ENCODE results near the gene PPP1R14D.

The PPP1R14D gene

DNA sequence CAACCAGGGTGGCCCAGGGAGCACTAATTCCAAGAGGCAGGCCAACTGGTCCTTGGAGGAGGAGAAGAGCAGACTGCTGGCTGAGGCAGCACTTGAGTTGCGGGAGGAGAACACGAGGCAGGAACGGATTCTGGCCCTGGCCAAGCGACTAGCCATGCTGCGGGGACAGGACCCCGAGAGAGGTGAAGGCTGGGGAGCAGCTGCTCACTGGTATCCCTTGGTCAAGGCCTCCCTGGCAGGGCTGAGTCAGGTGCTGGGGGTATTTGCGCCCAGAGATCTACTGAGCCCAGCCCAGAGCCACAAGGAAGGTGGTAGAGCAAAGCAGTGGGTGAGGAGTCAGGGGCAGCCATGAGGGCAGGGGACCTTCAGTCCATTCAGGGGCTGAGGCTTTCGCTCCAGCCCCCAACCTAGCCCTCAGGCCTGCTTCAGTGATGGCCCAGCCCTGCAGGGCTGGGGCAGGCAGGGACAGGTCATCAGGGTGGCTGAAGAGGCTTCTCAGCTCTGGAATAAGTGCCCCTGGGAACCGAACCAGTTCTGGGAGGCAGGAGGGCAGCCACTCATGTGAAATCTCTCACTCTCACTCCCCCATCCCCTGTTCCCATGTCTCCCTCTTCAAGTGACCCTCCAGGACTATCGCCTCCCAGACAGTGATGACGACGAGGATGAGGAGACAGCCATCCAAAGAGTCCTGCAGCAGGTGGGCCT, 15.6 kb downstream of the PPP1R14D start:
- no peak overlapping the region for H3K9ac ChIP-seq (ENCODE audit: low read depth, low read length)
- WGBS: 94% methylated on average over 12 of the region's 12 CpGs

DNA sequence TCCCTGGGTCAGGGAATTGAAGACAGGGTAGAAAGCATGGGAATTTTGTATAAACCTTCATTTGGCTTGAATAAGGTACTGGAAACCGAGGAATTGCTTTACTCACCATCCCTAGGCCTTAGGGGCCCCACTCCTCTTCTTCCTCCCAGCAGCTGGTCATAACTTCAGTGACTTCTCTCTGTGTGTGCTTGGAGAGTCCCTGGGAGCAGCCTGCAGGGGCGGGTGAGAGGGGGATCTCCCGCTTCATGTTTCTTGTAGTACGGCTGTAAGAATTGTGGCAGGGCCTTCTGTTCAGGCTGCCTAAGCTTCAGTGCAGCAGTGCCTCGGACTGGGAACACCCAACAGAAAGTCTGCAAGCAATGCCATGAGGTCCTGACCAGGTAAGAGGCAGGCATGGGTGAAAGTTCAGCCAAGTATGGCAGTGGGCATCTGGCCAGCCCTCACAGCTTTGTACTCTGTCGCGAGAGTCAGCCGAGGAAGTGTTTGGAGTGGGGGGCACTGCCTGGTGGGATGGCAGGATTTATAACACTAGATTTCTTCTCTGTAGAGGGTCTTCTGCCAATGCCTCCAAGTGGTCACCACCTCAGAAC, 19.6 kb downstream of the PPP1R14D start:
- Histone ChIP-seq H3K36me3 (ENCODE audit: insufficient read depth, low read length) (peaks cover 13% of the 10 kb centered on the region; the same call in 1 of the 2 replicates), H3K27ac (ENCODE audit: low read depth, low read length) (no peak overlapping the region), H3K9ac (ENCODE audit: low read depth, low read length) (no peak overlapping the region), H3K4me3 (ENCODE audit: low read length) (no peak overlapping the region), H3K4me1 (ENCODE audit: insufficient read depth, low read length) (peaks cover 7% of the 10 kb centered on the region; the same call in 1 of the 2 replicates), H3K9me3 (ENCODE audit: insufficient read depth, low read depth, low read length) (no peaks in the 10 kb centered on the region), H3K27me3 (ENCODE audit: insufficient read depth, low read length) (no peaks in the 10 kb centered on the region)
- whole genome bisulfite sequencing: 85% methylated on average over 8 of the region's 8 CpGs

More for the DNA sequence above, 15.6 kb downstream of the PPP1R14D start:
- H3K4me1 ChIP-seq (ENCODE audit: insufficient read depth, low read length): 0 out of 2 replicates have a peak, but pooled peaks cover 2% of the 10 kb centered on the region
- peaks cover 20% of the 10 kb centered on the region for H3K36me3 ChIP-seq (ENCODE audit: insufficient read depth, low read length)
- no peaks in the 10 kb centered on the region for H3K27me3 ChIP-seq (ENCODE audit: insufficient read depth, low read length)
- no peak overlapping the region for H3K27ac ChIP-seq (ENCODE audit: low read depth, low read length)
- no peak overlapping the region for H3K4me3 ChIP-seq (ENCODE audit: low read length)
- no peaks in the 10 kb centered on the region for H3K9me3 ChIP-seq (ENCODE audit: insufficient read depth, low read depth, low read length)

DNA sequence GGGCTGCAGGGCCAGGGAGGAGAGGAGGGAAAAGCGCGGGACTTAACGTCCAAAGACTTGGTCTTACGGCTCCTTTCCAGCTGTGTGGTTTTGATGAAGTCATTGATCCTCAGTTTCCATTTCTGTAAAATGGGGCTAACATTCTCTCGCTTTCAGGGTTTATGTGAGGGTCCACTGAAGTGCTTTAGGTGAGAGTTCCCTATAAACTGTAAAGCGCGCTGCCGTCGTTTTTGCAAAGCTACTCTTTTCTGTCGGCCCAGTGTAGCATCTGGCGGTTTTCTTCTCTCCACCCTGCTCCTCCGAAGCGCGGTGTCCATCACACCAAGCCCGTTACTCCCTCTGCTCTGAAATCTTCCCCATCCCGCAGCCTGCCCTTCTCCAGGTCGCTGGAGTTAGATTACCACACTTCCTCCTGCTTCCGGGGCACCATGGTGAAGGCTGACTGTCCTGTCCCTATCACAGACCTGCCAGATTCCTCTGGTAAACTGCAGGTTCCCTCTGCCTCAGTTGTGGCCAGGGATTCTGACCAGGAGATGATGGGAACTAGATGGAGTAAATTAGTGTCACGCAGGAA, 20.5 kb downstream of the PPP1R14D start:
- 48% methylated on average over 19 of the region's 19 CpGs for WGBS
- Histone ChIP-seq H3K4me3 (ENCODE audit: low read length) (peak overlapping the region; percentile 94), H3K27me3 (ENCODE audit: insufficient read depth, low read length) (no peaks in the 10 kb centered on the region), H3K9me3 (ENCODE audit: insufficient read depth, low read depth, low read length) (no peaks in the 10 kb centered on the region), H3K36me3 (ENCODE audit: insufficient read depth, low read length) (peaks cover 7% of the 10 kb centered on the region; the same call in 1 of the 2 replicates), H3K27ac (ENCODE audit: low read depth, low read length) (no peak overlapping the region), H3K4me1 (ENCODE audit: insufficient read depth, low read length) (peaks cover 7% of the 10 kb centered on the region; the same call in 1 of the 2 replicates), H3K9ac (ENCODE audit: low read depth, low read length) (peak overlapping the region; percentile 51; the same call in 1 of the 2 replicates)

DNA sequence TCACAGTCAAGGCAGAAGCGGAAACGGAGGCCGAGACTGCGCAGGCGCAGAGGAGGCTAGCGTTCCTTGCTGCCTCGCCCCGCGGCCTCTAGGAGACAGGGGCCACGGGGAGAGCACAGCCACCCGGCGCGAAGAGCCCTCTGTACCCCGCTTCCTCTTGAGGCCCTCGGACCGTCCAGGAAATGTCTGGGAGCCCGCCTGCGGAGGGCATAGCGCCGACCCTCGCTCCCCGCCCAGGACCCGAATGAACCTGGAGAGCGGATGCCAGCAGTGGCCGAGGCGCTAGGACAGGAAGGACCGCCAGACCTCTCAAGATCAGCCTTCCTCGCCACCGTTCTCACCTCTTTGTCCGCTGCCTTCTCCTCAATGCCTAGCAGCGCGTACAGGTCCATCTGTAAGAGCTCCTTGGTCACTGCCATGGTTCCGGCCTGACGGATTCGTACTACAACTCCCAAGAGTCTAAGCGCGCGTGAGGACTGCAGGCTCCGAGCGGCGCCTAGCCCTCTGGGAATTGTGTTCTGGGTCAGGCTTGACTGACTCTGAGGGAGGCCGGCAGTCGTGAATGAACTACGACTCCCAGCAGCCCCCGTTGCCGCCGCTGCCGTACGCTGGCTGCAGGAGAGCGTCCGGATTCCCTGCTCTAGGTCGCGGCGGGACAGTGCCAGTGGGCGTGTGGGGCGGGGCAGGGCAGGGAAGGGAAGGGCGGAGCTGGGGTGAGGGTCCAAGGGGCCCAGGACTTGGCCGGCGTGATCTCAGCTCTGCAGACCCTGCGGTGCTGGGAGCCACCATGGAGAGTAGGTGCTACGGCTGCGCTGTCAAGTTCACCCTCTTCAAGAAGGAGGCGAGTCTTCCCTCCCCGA, 21.2 kb downstream of the PPP1R14D start, which contains the start of the genes DNAJC17 and ZFYVE19:
Gene DNAJC17 (minus strand): TSS at position 446 of the 860 bp plus-strand sequence. CDS start 27 bp downstream, at position 419.
Gene ZFYVE19 (plus strand): TSS at position 62 of the 860 bp plus-strand sequence. CDS start 501 bp downstream, at position 563.
- Histone ChIP-seq H3K9me3 (ENCODE audit: insufficient read depth, low read depth, low read length) (no peaks in the 10 kb centered on the region), H3K4me1 (ENCODE audit: insufficient read depth, low read length) (peaks cover 7% of the 10 kb centered on the region; the same call in 1 of the 2 replicates), H3K4me3 (ENCODE audit: low read length) (peak within 1 kb of the TSS; percentile 94), H3K36me3 (ENCODE audit: insufficient read depth, low read length) (0 out of 2 replicates have a peak, but pooled peaks cover 4% of the 10 kb centered on the region), H3K27me3 (ENCODE audit: insufficient read depth, low read length) (no peaks in the 10 kb centered on the region), H3K9ac (ENCODE audit: low read depth, low read length) (peak within 1 kb of the TSS; percentile 75), H3K27ac (ENCODE audit: low read depth, low read length) (peak within 1 kb of the TSS; percentile 28)
- under 1% methylated on average over 64 of the region's 64 CpGs for WGBS

DNA sequence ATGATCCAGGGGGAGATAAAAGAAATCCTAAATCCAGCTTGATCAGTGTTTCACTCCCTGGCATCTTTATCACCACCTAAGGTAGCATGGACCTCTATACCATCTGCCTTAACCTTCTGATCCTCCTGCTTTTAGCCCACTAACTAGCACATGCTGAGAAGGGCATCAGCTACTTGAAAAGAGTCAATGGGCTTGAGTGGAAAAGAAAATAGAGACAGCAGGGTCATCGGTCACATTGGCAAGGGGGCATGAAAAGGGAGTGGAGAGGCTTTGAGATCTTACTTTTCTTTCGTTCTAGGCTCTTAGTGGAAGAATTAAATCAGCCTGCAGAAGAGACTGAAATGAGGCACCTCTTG, 21.9 kb downstream of the PPP1R14D start:
- WGBS: 9% methylated on average over 2 of the region's 2 CpGs
- H3K4me3 ChIP-seq (ENCODE audit: low read length): peak overlapping the region; percentile 94
- H3K9ac ChIP-seq (ENCODE audit: low read depth, low read length): peak overlapping the region; percentile 75; the same call in 1 of the 2 replicates
- H3K36me3 ChIP-seq (ENCODE audit: insufficient read depth, low read length): 0 out of 2 replicates have a peak, but pooled peaks cover 4% of the 10 kb centered on the region
- peaks cover 7% of the 10 kb centered on the region; the same call in 1 of the 2 replicates for H3K4me1 ChIP-seq (ENCODE audit: insufficient read depth, low read length)
- no peaks in the 10 kb centered on the region for H3K27me3 ChIP-seq (ENCODE audit: insufficient read depth, low read length)
- H3K9me3 ChIP-seq (ENCODE audit: insufficient read depth, low read depth, low read length): no peaks in the 10 kb centered on the region
- no peak overlapping the region for H3K27ac ChIP-seq (ENCODE audit: low read depth, low read length)

DNA sequence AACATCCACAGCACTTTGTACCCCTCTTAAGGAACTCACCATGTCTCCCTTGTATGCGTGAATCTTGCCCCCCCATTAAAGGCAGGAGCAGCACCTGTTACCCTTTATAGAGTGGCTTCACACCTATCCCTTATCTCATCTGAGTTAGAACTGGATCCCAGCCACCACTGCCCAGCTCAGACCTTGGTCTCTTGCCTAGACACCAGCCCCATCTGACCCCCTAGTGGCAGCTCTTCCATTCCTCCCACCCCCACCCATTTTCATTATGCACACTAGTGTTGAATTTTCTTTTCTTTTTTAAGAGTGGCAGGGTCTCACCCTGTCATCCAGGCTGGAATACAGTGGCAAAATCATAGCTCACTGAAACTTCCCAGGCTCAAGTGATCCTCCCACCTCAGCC, 24.8 kb downstream of the PPP1R14D start:
- Histone ChIP-seq H3K36me3 (ENCODE audit: insufficient read depth, low read length) (no peaks in the 10 kb centered on the region), H3K27me3 (ENCODE audit: insufficient read depth, low read length) (no peaks in the 10 kb centered on the region), H3K9ac (ENCODE audit: low read depth, low read length) (no peak overlapping the region), H3K27ac (ENCODE audit: low read depth, low read length) (no peak overlapping the region), H3K4me1 (ENCODE audit: insufficient read depth, low read length) (peaks cover 13% of the 10 kb centered on the region), H3K4me3 (ENCODE audit: low read length) (no peak overlapping the region), H3K9me3 (ENCODE audit: insufficient read depth, low read depth, low read length) (no peaks in the 10 kb centered on the region)
- WGBS: 91% methylated on average over 1 of the region's 1 CpG

DNA sequence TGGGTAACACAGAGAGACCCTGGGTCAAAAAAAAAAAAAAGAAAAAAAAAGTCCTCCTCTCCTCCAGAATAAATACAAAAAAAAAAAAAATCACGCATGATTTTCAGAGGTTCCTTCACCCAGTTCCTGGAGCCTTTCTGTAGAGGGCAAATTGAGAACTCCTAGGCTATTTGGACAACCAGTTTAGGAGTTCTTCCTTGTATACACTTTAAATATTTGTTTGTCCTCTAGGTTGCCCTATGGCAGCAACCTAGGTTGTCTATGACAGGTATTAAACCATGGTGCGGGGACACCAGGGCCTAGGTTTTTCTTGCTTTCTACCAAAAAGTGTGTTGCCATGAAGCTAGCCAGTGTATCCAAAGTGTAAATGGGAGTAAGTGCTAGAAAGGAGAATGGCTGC, 25.4 kb downstream of the PPP1R14D start:
- H3K9me3 ChIP-seq (ENCODE audit: insufficient read depth, low read depth, low read length): no peaks in the 10 kb centered on the region
- peaks cover 12% of the 10 kb centered on the region for H3K4me1 ChIP-seq (ENCODE audit: insufficient read depth, low read length)
- no peaks in the 10 kb centered on the region for H3K36me3 ChIP-seq (ENCODE audit: insufficient read depth, low read length)
- no peaks in the 10 kb centered on the region for H3K27me3 ChIP-seq (ENCODE audit: insufficient read depth, low read length)
- no peak overlapping the region for H3K27ac ChIP-seq (ENCODE audit: low read depth, low read length)
- 94% methylated on average over 2 of the region's 2 CpGs for WGBS
- no peak overlapping the region for H3K4me3 ChIP-seq (ENCODE audit: low read length)
- no peak overlapping the region for H3K9ac ChIP-seq (ENCODE audit: low read depth, low read length)

DNA sequence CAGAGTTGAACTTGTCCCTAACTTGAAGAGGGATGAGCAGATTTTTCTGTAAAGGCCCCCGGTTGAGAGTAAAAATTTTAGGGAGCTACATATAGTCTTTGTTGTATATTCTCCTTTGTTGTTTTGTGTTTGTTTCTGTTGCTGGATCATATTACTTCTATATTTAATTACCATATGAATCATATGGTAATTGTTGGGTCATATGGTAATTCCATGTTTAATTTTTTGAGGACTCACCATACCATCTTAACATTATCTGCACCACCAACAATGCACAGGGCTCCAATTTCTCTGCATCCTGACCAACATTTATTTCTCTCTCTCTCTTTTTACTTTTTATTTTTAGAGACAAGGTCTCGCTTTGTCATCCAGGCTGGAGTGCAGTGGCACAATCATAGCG, 29.0 kb downstream of the PPP1R14D start:
- Histone ChIP-seq H3K4me1 (ENCODE audit: insufficient read depth, low read length) (peaks cover 17% of the 10 kb centered on the region), H3K27me3 (ENCODE audit: insufficient read depth, low read length) (no peaks in the 10 kb centered on the region), H3K9me3 (ENCODE audit: insufficient read depth, low read depth, low read length) (no peaks in the 10 kb centered on the region), H3K4me3 (ENCODE audit: low read length) (no peak overlapping the region), H3K27ac (ENCODE audit: low read depth, low read length) (no peak overlapping the region), H3K36me3 (ENCODE audit: insufficient read depth, low read length) (no peaks in the 10 kb centered on the region), H3K9ac (ENCODE audit: low read depth, low read length) (no peak overlapping the region)
- 85% methylated on average over 3 of the region's 3 CpGs for WGBS

DNA sequence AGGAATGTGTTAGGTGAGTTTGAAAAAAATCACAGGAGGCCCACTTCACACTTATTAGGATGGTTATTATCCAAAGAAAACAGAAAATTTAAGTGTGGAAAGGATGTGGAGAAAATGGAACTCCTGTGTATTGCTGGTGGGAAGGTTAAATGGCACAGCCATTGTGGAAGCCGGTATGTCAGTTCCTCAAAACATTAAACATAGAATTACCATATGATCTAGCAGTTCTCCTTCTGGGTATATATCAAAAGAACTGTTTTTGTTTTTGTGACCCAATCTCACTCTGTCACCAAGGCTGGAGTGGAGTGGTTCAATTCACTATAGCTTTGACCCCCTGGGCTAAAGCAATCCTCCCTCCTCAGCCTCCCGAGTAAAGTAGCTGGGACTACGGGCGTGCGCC, 32.0 kb downstream of the PPP1R14D start:
- H3K27ac ChIP-seq (ENCODE audit: low read depth, low read length): no peak overlapping the region
- WGBS: 98% methylated on average over 4 of the region's 5 CpGs

DNA sequence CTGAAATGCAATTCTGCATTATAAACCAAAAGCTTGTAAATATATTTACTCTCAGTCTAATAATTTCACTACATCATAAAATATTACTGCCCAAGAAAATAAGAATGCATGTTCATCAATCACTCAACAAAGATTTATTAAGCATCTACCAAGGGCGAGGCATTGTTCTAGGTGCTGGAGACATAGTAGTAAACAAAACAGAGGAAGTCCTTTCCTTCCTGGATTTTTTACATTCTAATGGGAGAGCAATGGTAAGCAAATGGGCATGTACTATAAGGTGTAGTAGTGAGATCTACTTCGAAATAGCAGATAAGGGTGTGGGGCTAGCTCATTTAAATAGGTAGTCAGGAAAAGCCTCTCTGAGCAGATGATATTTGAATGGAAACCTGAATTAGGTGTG, 32.5 kb downstream of the PPP1R14D start:
- Histone ChIP-seq H3K36me3 (ENCODE audit: insufficient read depth, low read length) (peaks cover 7% of the 10 kb centered on the region; the same call in 1 of the 2 replicates), H3K4me3 (ENCODE audit: low read length) (no peak overlapping the region), H3K27me3 (ENCODE audit: insufficient read depth, low read length) (no peaks in the 10 kb centered on the region), H3K27ac (ENCODE audit: low read depth, low read length) (no peak overlapping the region), H3K4me1 (ENCODE audit: insufficient read depth, low read length) (peaks cover 17% of the 10 kb centered on the region), H3K9ac (ENCODE audit: low read depth, low read length) (no peak overlapping the region), H3K9me3 (ENCODE audit: insufficient read depth, low read depth, low read length) (no peaks in the 10 kb centered on the region)
- WGBS: 69% methylated on average over 2 of the region's 2 CpGs

More for the DNA sequence above, 32.0 kb downstream of the PPP1R14D start:
- Histone ChIP-seq H3K9me3 (ENCODE audit: insufficient read depth, low read depth, low read length) (no peaks in the 10 kb centered on the region), H3K4me3 (ENCODE audit: low read length) (no peak overlapping the region), H3K4me1 (ENCODE audit: insufficient read depth, low read length) (peaks cover 17% of the 10 kb centered on the region), H3K9ac (ENCODE audit: low read depth, low read length) (no peak overlapping the region), H3K36me3 (ENCODE audit: insufficient read depth, low read length) (peaks cover 7% of the 10 kb centered on the region; the same call in 1 of the 2 replicates), H3K27me3 (ENCODE audit: insufficient read depth, low read length) (no peaks in the 10 kb centered on the region)
